H9 (cell line): ENCODE data around the gene GLS. TPM values are rescaled to one million over a fixed set of nuclear protein-coding genes. Genes with fewer than 3 reads are reported as not detected.

Experiments used
- DNase-seq: peaks from one replicate; pipeline ENCODE4 v3.0.0-alpha.2; 2017
- H2AFZ ChIP-seq: one replicate; pipeline ENCODE4 v1.6.1; 2013; ENCODE audit warnings: mild to moderate bottlenecking, low read length, control low read depth, moderate library complexity
- H2AK5ac ChIP-seq: 2 replicates; pipeline ENCODE4 v1.6.1; 2013; ENCODE audit warnings: low read length, control low read depth, mixed read lengths; ENCODE audit not compliant: insufficient read length
- H2BK120ac ChIP-seq: one replicate; pipeline ENCODE4 v1.6.1; 2013; ENCODE audit warnings: low read depth, mild to moderate bottlenecking, low read length, control low read depth, inconsistent platforms; ENCODE audit not compliant: poor library complexity, severe bottlenecking
- H2BK12ac ChIP-seq: 2 replicates; pipeline ENCODE4 v1.6.1; 2013; ENCODE audit warnings: low read length, control low read depth, mixed read lengths, low read depth; ENCODE audit not compliant: insufficient read length
- H2BK15ac ChIP-seq: 2 replicates; pipeline ENCODE4 v1.6.1; 2013; ENCODE audit warnings: low read depth, low read length, control low read depth
- H2BK20ac ChIP-seq: one replicate; pipeline ENCODE4 v1.6.1; 2013; ENCODE audit warnings: low read depth, mild to moderate bottlenecking, low read length, control low read depth, inconsistent platforms; ENCODE audit not compliant: poor library complexity, severe bottlenecking
- H2BK5ac ChIP-seq: 2 replicates; pipeline ENCODE4 v1.6.1; 2013; ENCODE audit warnings: low read length, control low read depth, mixed read lengths; ENCODE audit not compliant: insufficient read length
- H3K14ac ChIP-seq: 2 replicates; pipeline ENCODE4 v1.6.1; 2013; ENCODE audit warnings: low read length, control low read depth; ENCODE audit not compliant: insufficient read depth
- H3K18ac ChIP-seq: 2 replicates; pipeline ENCODE4 v1.6.1; 2013; ENCODE audit warnings: low read depth, mild to moderate bottlenecking, mixed read lengths, low read length, control low read depth; ENCODE audit not compliant: insufficient read length
- H3K23ac ChIP-seq: 2 replicates; pipeline ENCODE4 v1.6.1; 2013; ENCODE audit warnings: low read length, control low read depth, mixed read lengths, low read depth; ENCODE audit not compliant: insufficient read length
- H3K23me2 ChIP-seq: 2 replicates; pipeline ENCODE4 v1.6.1; 2013; ENCODE audit warnings: low read depth, mild to moderate bottlenecking, mixed read lengths, low read length, control low read depth; ENCODE audit not compliant: insufficient read length, poor library complexity, severe bottlenecking
- H3K27ac ChIP-seq: 2 replicates; pipeline ENCODE4 v1.5.1; 2013; ENCODE audit warnings: low read length, control low read depth, mixed read lengths, low read depth; ENCODE audit not compliant: insufficient read length
- H3K27me3 ChIP-seq: 2 replicates; pipeline ENCODE4 v1.6.1; 2013; ENCODE audit warnings: low read length, control low read depth, inconsistent platforms; ENCODE audit not compliant: insufficient read depth
- H3K4ac ChIP-seq: 2 replicates; pipeline ENCODE4 v1.6.1; 2013; ENCODE audit warnings: low read depth, mild to moderate bottlenecking, control low read depth, inconsistent platforms, low read length, moderate library complexity
- H3K4me1 ChIP-seq: 2 replicates; pipeline ENCODE4 v1.6.1; 2013; ENCODE audit warnings: low read length, control low read depth, inconsistent platforms; ENCODE audit not compliant: insufficient read depth
- H3K4me2 ChIP-seq: 2 replicates; pipeline ENCODE4 v1.6.1; 2013; ENCODE audit warnings: low read length, control low read depth, mixed read lengths; ENCODE audit not compliant: insufficient read length, insufficient read depth
- H3K56ac ChIP-seq: 2 replicates; pipeline ENCODE4 v1.6.1; 2013; ENCODE audit warnings: low read depth, mild to moderate bottlenecking, mixed read lengths, low read length, control low read depth; ENCODE audit not compliant: insufficient read length
- H3K79me1 ChIP-seq: 2 replicates; pipeline ENCODE4 v1.6.1; 2013; ENCODE audit warnings: low read depth, mild to moderate bottlenecking, moderate library complexity, low read length, control low read depth, inconsistent platforms; ENCODE audit not compliant: insufficient read depth, poor library complexity, severe bottlenecking
- H3K79me2 ChIP-seq: 2 replicates; pipeline ENCODE4 v1.6.1; 2013; ENCODE audit warnings: low read length, control low read depth, inconsistent platforms; ENCODE audit not compliant: insufficient read depth
- H3K9ac ChIP-seq: 2 replicates; pipeline ENCODE4 v1.6.1; 2013; ENCODE audit warnings: low read length, control low read depth, mixed read lengths; ENCODE audit not compliant: insufficient read length; ENCODE audit errors: extremely low read depth
- H3K9me3 ChIP-seq: one replicate; pipeline ENCODE4 v1.6.1; 2013; ENCODE audit warnings: low read depth, low read length, inconsistent platforms; ENCODE audit not compliant: control insufficient read depth
- H3T11ph ChIP-seq: one replicate; pipeline ENCODE4 v1.6.1; 2013; ENCODE audit warnings: mild to moderate bottlenecking, low read length, control low read depth, inconsistent platforms
- H4K20me1 ChIP-seq: one replicate; pipeline ENCODE4 v1.6.1; 2013; ENCODE audit not compliant: control insufficient read depth, insufficient read length, insufficient read depth
- H4K5ac ChIP-seq: 2 replicates; pipeline ENCODE4 v1.6.1; 2013; ENCODE audit warnings: low read depth, mild to moderate bottlenecking, mixed read lengths, low read length, control low read depth; ENCODE audit not compliant: insufficient read length
- H4K8ac ChIP-seq: replicated peaks from 2 replicates; pipeline ENCODE4 v1.6.1; 2013; ENCODE audit warnings: low read length, control low read depth, mixed read lengths, low read depth; ENCODE audit not compliant: insufficient read length
- H4K91ac ChIP-seq: 2 replicates; pipeline ENCODE4 v1.6.1; 2013; ENCODE audit warnings: low read depth, mild to moderate bottlenecking, moderate library complexity, mixed read lengths, low read length, control low read depth; ENCODE audit not compliant: insufficient read length
- H3K27ac Mint-ChIP-seq, 3 experiments: 2 replicates in 2 of 3; 3 replicates in 1 of 3; pipeline ENCODE4 v1.8.0; 2020 to 2021; ENCODE audit warnings: mixed read lengths in 3 of 3, mild to moderate bottlenecking in 1 of 3, moderate library complexity in 1 of 3
- H3K27me3 Mint-ChIP-seq: 2 replicates; pipeline ENCODE4 v1.8.0; 2021; ENCODE audit warnings: low read depth, mild to moderate bottlenecking, moderate library complexity, mixed read lengths
- H3K36me3 Mint-ChIP-seq, 3 experiments: 2 replicates in 2 of 3; 3 replicates in 1 of 3; pipeline ENCODE4 v1.8.0; 2020 to 2021; ENCODE audit warnings: low read depth in 3 of 3, mixed read lengths in 3 of 3; ENCODE audit not compliant: insufficient read depth in 1 of 3
- H3K4me1 Mint-ChIP-seq, 2 experiments: 2 replicates each; pipeline ENCODE4 v1.8.0; 2020; ENCODE audit warnings: mixed read lengths in 2 of 2
- H3K4me3 Mint-ChIP-seq, 2 experiments: 2 replicates in 1 of 2; 3 replicates in 1 of 2; pipeline ENCODE4 v1.8.0; 2020 to 2021; ENCODE audit warnings: mild to moderate bottlenecking in 2 of 2, mixed read lengths in 2 of 2, moderate library complexity in 1 of 2
- H3K9me3 Mint-ChIP-seq, 2 experiments: 2 replicates in 1 of 2; 3 replicates in 1 of 2; pipeline ENCODE4 v1.8.0; 2020; ENCODE audit warnings: mild to moderate bottlenecking in 2 of 2, mixed read lengths in 2 of 2, moderate library complexity in 1 of 2
- CTCF ChIP-seq: fragments of 200-600 bp; sonication (generic); conservative IDR thresholded peaks from 3 replicates; pipeline ENCODE4 v1.8.0; 2021; ENCODE audit warnings: antibody characterized with exemption, mild to moderate bottlenecking
- whole genome bisulfite sequencing: extraction: QIAGEN DNeasy Blood & Tissue Kit; methylation state at CpG from one replicate; pipeline ENCODE4 v1.1.7; 2013; ENCODE audit warnings: missing lambda C conversion rate, low lambda C conversion rate, mixed read lengths; ENCODE audit not compliant: insufficient read length; ENCODE audit errors: extremely low coverage; 5-methylcytosine and 5-hydroxymethylcytosine counted together
- total RNA-seq: library from RNA; stranded (reverse); gene quantifications from 2 replicates; pipeline ENCODE4 v1.2.1, GENCODE V29; 2021

GLS gene
- total RNA-seq, 1 experiment from 2014 or later = 69.3 TPM

DNA sequence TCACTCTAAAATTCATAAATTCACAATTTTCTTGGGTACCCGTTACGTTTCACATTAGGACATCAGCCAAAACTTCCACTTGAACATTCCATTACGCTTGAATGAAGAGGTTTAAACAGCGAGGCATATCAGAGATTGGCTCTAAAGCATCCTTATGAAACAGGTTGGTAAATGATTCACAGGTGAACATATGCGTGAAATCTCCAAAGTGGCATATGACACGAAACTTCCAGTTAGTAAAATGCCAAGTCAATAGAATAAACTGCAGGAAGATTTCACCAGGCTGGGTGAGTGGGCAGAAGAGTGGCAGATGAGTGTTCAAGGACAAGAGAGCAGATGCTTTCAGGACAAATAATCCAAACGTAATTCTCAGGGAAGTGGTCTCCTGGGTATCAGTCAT, 33.9 kb upstream of the GLS start:
- H3K18ac ChIP-seq = no peak overlapping the region
- no peaks in the 10 kb centered on the region for H4K20me1 ChIP-seq
- no peaks in the 10 kb centered on the region for H3K4me1 ChIP-seq
- H3K36me3 Mint-ChIP-seq = no peaks in the 10 kb centered on the region
- H4K5ac ChIP-seq = no peak overlapping the region
- H2AFZ ChIP-seq = no peak overlapping the region
- no peak overlapping the region for H3K4me3 Mint-ChIP-seq
- no peak overlapping the region for H4K91ac ChIP-seq
- no peaks in the 10 kb centered on the region for H3K9me3 ChIP-seq
- H3K27ac Mint-ChIP-seq = no peak overlapping the region
- no peak overlapping the region for H3K14ac ChIP-seq
- H3K27me3 ChIP-seq = no peaks in the 10 kb centered on the region
- no peak overlapping the region for H2BK12ac ChIP-seq
- no peak for DNase-seq
- no peak overlapping the region for H2AK5ac ChIP-seq
- H3K9ac ChIP-seq = no peak overlapping the region
- H3K79me1 ChIP-seq = no peaks in the 10 kb centered on the region
- no CpG with 5 or more reads among the region's 7 CpGs for WGBS
- no peaks in the 10 kb centered on the region for H3K9me3 Mint-ChIP-seq
- H2BK15ac ChIP-seq = no peak overlapping the region
- no peak overlapping the region for H2BK5ac ChIP-seq
- TF ChIP-seq CTCF = no peak
- H2BK20ac ChIP-seq = no peak overlapping the region
- no peaks in the 10 kb centered on the region for H3K4me1 Mint-ChIP-seq
- H3K79me2 ChIP-seq = no peaks in the 10 kb centered on the region
- H3K4ac ChIP-seq = no peak overlapping the region
- no peaks in the 10 kb centered on the region for H3K27me3 Mint-ChIP-seq
- no peak overlapping the region for H3T11ph ChIP-seq
- no peak overlapping the region for H3K4me2 ChIP-seq
- no peak overlapping the region for H2BK120ac ChIP-seq
- no peak overlapping the region for H3K27ac ChIP-seq
- H4K8ac ChIP-seq = no peak overlapping the region
- no peaks in the 10 kb centered on the region for H3K23me2 ChIP-seq
- H3K23ac ChIP-seq = no peak overlapping the region
- no peak overlapping the region for H3K56ac ChIP-seq
